GM12875 (cell line): Measurements from ENCODE around the gene PELI2.

ENCODE experiments used
- H3K4me3 ChIP-seq: one replicate; pipeline ENCODE4 v1.5.1; 2011; ENCODE audit warnings: low read depth, low read length, control low read depth
- TF ChIP-seq, protein P1 (sequence below): IDR thresholded peaks from 2 replicates; pipeline ENCODE4 v1.5.1; 2011; ENCODE audit warnings: low read depth, mild to moderate bottlenecking, control low read depth, inconsistent platforms, low read length, moderate library complexity, borderline replicate concordance; ENCODE audit not compliant: insufficient read depth

Gene PELI2

DNA sequence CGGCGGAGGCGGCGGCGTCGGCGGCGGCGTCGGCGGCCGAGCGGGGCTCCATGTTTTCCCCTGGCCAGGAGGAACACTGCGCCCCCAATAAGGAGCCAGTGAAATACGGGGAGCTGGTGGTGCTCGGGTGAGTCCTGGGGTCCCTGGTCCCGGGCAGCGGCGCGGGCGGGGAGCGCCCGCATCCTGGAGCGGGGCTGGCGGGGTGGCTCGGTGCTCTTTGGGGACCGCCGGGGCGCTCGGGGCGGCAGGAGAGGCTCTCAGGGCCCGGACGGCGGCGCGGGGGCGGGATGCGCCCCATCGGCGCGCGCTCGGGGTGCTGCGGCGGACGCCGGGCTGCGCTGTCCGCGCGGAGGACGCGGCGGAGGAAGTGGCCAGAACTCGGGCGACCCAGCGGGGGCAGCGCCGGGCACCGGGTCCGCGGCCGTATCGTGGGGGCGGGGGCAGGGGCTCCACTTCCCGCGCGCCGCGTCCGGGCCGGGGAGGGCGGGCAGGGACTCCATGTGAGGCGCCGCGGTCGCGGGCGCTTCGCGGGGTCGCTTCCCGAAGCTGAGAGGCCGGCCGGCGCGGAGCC lies 485 bp downstream of the PELI2 start:
- TF ChIP-seq, protein P1, sequence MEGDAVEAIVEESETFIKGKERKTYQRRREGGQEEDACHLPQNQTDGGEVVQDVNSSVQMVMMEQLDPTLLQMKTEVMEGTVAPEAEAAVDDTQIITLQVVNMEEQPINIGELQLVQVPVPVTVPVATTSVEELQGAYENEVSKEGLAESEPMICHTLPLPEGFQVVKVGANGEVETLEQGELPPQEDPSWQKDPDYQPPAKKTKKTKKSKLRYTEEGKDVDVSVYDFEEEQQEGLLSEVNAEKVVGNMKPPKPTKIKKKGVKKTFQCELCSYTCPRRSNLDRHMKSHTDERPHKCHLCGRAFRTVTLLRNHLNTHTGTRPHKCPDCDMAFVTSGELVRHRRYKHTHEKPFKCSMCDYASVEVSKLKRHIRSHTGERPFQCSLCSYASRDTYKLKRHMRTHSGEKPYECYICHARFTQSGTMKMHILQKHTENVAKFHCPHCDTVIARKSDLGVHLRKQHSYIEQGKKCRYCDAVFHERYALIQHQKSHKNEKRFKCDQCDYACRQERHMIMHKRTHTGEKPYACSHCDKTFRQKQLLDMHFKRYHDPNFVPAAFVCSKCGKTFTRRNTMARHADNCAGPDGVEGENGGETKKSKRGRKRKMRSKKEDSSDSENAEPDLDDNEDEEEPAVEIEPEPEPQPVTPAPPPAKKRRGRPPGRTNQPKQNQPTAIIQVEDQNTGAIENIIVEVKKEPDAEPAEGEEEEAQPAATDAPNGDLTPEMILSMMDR = no peak
- H3K4me3 ChIP-seq = peak overlapping the region; percentile 42

DNA sequence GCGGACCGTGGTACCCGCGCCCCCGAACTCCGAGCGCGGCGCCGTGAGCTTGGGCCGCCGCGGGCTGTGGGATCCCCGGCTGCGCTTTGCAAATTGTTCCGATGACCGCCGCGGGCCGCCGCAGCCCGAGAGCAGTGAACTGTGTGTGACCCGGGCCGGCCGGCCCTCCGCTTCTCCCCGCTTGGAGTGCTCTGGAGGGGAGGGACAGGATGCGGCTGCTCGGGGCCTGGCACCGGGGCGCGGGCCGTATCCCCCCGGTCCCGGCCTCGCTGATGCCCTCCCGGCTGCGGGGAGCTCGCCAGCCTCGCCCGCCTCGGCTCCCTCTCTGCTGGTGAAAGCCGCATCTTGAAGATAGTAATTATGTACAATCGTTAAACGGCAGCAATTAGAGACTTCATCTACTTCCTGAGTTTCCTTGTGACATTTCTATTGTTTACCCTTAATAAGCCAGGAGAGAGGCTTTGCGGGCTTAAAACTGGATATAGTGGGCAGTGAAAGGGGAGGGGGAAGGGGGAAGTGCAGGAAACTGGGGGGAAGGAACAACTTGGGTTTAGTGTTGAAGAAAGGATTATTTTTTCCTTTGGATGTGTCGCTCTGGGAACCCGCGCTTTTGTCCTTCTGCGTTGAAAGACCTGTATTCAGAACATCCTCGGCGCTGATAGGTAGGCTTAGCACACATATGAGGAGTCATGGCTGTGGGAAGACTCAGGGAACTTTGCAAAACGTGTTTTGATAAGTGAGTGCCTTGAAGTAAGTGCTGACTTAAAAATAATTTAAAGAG lies 1.2 kb downstream of the PELI2 start:
- H3K4me3 ChIP-seq = no peak overlapping the region
- TF ChIP-seq, protein P1 = no peak

DNA sequence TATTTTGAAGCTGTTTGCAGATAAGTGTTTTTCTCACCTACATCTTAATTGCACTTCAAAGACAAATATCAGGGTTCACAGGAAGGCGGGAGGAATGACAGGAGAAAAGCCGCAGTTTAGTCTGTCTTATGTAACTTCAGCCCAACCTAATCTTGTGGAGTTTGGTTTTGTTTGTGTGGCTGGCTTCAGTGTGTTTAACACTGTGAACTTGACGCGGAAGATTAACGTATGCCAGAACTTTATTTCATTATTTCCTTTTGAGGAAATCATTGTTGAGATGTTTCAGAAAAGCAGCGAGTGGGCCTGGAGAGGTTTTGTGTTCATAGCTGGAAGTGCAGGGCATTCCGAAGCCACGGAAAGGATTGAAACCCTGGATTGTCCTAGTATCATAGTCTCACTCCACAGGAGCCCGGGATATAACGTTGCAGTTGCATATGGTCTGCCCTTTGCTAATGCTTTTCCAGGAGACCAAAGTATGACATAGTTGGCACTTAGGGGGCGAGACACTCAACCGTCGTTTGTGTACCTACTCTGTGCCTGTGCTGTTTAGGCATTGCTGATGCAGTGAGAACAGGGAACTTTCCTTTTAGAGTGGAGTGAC lies 2.0 kb downstream of the PELI2 start:
- TF ChIP-seq, protein P1 = no peak
- no peak overlapping the region for H3K4me3 ChIP-seq

DNA sequence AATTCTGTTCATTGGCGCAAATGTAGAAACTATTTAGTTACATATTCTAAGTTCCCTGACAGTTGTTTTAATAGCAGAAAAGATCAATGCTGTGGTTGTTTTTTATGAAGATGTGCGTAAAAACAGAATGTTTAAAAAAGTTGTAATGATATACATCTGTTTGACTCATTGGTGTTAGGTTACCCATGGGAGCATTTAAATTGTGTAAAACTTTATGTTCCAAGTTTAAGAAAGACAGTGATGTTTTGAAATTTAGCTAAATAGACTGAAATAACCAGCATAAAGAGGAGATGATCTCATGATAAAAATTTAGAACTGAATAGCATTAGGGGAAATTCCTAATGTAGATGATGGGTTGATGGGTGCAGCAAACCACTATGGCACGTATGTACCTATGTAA lies 3.6 kb downstream of the PELI2 start:
- TF ChIP-seq, protein P1 = no peak

DNA sequence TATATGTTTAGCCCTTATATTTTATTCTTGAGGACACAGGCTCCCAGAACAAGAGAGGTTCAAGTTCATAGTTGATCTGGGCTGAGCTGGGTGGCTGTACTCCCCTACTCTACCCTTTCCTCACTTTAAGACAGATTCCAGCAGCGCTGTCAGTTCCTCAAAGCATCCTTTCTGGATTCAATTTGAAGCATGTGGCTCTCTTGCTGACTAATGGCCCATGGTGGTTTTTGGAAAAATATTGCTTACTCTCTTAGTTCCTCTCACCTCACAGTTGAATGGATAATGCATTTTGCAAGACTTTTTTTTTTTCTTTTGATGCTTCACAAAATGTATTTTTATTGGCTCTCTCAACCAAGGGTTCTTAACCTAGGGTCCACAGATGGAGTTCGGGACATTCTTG lies 4.1 kb downstream of the PELI2 start:
- H3K4me3 ChIP-seq = no peak overlapping the region
- TF ChIP-seq, protein P1 = no peak

More for the DNA sequence above, 3.6 kb downstream of the PELI2 start:
- H3K4me3 ChIP-seq = no peak overlapping the region

DNA sequence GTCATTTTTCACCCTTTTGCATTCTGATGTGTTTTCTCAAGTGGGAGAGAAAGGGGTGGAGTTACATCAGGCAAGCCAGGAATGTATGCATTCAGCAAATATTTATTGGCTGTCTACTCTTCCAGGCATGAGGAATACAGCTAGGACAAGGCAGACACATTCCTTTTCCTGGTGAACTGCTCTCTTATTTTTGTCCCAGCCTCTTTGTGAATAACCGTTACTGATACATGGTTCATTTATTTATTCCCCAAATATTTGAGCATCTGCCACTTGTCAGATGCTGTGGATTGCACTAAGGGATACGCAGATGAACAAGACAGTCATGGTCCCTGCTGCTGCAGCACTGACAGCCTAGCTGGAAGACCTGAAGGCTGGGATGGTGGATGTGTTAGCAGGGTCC lies 6.1 kb downstream of the PELI2 start:
- TF ChIP-seq, protein P1 = no peak

More for the DNA sequence above, 6.1 kb downstream of the PELI2 start:
- H3K4me3 ChIP-seq = no peak overlapping the region
